ENCODE data around the gene VWF. TPM values are rescaled to one million over a fixed set of nuclear protein-coding genes. Genes with fewer than 3 reads are reported as not detected.

Gene VWF
- total RNA-seq, 6 donors from 2014 or later: 292 to 543 (median 360) TPM

DNA sequence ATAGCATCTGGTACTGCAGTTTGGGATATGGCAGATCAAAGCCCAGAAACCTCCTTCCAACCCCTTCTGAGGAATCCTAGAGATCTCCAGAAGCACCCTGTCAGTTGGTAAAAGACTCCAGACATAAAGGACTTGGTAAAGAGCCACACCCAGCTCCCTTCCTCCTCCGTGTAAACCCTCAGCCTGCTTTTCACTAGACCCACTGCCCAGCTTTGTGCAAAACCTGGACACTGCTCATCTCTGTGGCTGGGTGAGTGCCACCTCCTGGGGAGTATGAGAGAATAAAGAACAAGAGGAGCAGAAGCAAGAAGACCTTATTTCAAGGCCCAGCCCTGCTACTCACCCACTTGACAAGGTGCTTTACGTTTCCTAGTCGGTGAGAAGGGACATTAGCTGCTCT, 212.5 kb downstream of the VWF start:
- Histone ChIP-seq H3K4me3 (no peak overlapping the region), H3K9me3 (no peaks in the 10 kb centered on the region), H3K4me1 (no peaks in the 10 kb centered on the region), H3K27ac (no peak overlapping the region), H3K27me3 (no peaks in the 10 kb centered on the region), H3K36me3 (peaks cover 0 to 27% (median 2%) of the 10 kb centered on the region in 4 donors)
- TF ChIP-seq, protein P1, sequence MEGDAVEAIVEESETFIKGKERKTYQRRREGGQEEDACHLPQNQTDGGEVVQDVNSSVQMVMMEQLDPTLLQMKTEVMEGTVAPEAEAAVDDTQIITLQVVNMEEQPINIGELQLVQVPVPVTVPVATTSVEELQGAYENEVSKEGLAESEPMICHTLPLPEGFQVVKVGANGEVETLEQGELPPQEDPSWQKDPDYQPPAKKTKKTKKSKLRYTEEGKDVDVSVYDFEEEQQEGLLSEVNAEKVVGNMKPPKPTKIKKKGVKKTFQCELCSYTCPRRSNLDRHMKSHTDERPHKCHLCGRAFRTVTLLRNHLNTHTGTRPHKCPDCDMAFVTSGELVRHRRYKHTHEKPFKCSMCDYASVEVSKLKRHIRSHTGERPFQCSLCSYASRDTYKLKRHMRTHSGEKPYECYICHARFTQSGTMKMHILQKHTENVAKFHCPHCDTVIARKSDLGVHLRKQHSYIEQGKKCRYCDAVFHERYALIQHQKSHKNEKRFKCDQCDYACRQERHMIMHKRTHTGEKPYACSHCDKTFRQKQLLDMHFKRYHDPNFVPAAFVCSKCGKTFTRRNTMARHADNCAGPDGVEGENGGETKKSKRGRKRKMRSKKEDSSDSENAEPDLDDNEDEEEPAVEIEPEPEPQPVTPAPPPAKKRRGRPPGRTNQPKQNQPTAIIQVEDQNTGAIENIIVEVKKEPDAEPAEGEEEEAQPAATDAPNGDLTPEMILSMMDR (IDR thresholded peaks at IDR 0.05): no peak
- no peak for TF ChIP-seq POLR2AphosphoS5 (IDR thresholded peaks at IDR 0.05)
- no peak for TF ChIP-seq POLR2A (IDR thresholded peaks at IDR 0.05)
- TF ChIP-seq EP300 (IDR thresholded peaks at IDR 0.05): no peak
- WGBS, 2 donors: 55 to 63% methylated on average over 3 of the region's 3 CpGs
- ATAC-seq (ENCODE audit: low FRiP score in 2 of 2) (no peak), DNase-seq (no peak)

DNA sequence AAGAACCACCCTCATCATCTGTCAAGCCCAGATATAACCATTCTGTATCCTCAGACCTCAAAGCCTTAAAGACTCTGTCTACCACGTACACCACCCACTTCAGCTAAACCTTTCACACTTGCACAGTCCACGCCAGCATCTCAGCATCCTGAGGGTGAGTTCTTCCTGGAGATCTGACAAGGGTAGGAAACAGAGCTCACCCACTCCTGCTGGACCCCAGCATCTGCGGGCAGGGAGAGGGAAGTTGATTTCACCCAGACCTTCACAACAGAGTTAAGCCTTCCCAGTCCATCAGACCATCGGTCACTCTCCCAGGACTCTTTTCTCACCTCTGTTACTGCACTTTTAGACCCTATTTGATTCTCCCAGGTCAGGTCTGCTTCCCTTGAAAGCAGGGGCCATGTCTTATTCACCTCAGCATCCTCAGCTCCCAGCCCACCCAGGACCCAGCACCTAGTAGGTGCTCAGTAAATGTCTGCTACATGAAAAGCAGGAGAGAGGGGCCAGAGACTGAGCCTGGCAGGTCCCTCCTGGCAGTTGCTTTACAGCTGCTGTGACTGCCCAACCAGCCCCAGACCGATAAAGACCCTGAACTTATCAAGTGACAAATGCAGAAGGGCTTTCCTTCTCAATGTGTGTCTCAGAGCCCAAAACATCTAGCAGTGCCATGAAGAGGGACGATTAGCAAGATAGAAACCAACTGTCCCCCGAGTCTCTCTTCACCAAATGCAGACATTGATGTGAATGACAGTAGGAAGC, 213.5 kb downstream of the VWF start:
- TF ChIP-seq, protein P1 (IDR thresholded peaks at IDR 0.05): no peak
- TF ChIP-seq EP300 (IDR thresholded peaks at IDR 0.05) (no peak), POLR2A (IDR thresholded peaks at IDR 0.05) (no peak), POLR2AphosphoS5 (IDR thresholded peaks at IDR 0.05) (no peak)
- Histone ChIP-seq H3K27ac (no peak overlapping the region), H3K27me3 (no peaks in the 10 kb centered on the region), H3K36me3 (peaks cover 0 to 27% (median 2%) of the 10 kb centered on the region in 4 donors), H3K9me3 (no peaks in the 10 kb centered on the region), H3K4me3 (no peak overlapping the region), H3K4me1 (no peaks in the 10 kb centered on the region)
- no peak for ATAC-seq (ENCODE audit: low FRiP score in 2 of 2)
- 78 to 85% methylated on average over 7 of the region's 7 CpGs for WGBS, 2 donors
- no peak for DNase-seq

DNA sequence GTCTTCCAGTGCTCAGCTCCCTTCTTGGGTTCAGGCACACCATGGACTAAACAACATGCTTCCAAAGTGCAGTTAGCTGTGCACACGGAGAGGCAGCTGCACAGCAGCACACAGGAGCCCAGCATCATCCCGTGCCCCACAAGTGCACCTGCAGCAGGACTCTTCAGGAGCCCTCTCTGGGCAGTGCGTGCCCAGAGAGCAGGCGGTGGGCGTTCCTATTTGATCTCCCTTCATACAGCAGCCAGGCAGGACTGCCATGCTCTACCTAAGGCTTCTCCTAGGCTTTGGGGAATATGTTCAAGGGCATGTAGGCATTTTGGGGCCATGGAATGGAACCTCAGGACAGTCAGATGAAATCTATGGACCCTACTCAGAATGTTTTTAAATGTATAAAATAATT, 214.9 kb downstream of the VWF start:
- whole genome bisulfite sequencing, 2 donors: 69 to 100% methylated on average over 1 to 5 of the region's 5 CpGs
- ATAC-seq (ENCODE audit: low FRiP score in 2 of 2): no peak

DNA sequence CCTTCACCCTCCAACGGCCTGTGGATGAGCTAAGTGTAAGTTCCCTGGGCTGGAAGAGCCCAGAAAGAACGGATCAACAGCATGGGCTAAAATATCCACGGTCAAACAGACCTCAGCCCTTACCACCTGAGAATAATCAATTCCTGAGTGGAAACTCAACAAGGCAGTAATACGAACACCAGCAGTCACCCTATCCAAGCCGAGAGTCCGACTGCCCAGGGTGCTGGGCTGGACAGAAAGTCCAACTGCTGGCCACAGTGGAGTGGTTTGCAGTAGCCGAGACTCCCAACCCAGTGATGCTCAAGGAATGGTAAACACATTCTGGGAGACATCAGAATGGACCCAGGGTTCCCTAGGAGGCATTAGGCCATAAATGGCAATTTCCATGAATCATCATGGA, 216.2 kb downstream of the VWF start:
- no peaks in the 10 kb centered on the region for H3K27me3 ChIP-seq
- H3K4me1 ChIP-seq: no peaks in the 10 kb centered on the region
- no peak for TF ChIP-seq POLR2AphosphoS5 (IDR thresholded peaks at IDR 0.05)
- TF ChIP-seq, protein P1 (IDR thresholded peaks at IDR 0.05): no peak
- TF ChIP-seq POLR2A (IDR thresholded peaks at IDR 0.05): no peak
- TF ChIP-seq EP300 (IDR thresholded peaks at IDR 0.05): no peak
- H3K27ac ChIP-seq: no peak overlapping the region
- H3K36me3 ChIP-seq: peaks cover 0 to 12% (median 0%) of the 10 kb centered on the region in 4 donors
- no peaks in the 10 kb centered on the region for H3K9me3 ChIP-seq
- ATAC-seq (ENCODE audit: low FRiP score in 2 of 2) (no peak), DNase-seq (peak in 1 of 2 donors; percentile 6)
- WGBS, 2 donors: 80 to 98% methylated on average over 6 to 7 of the region's 7 CpGs
- H3K4me3 ChIP-seq: no peak overlapping the region

More for the DNA sequence above, 214.9 kb downstream of the VWF start:
- H3K9me3 ChIP-seq: no peaks in the 10 kb centered on the region
- no peaks in the 10 kb centered on the region for H3K27me3 ChIP-seq
- TF ChIP-seq EP300 (IDR thresholded peaks at IDR 0.05) (no peak), POLR2AphosphoS5 (IDR thresholded peaks at IDR 0.05) (no peak), POLR2A (IDR thresholded peaks at IDR 0.05) (no peak)
- TF ChIP-seq, protein P1 (IDR thresholded peaks at IDR 0.05): no peak
- no peak overlapping the region for H3K27ac ChIP-seq
- no peaks in the 10 kb centered on the region for H3K4me1 ChIP-seq
- DNase-seq: no peak
- no peak overlapping the region for H3K4me3 ChIP-seq
- peaks cover 0 to 15% (median 2%) of the 10 kb centered on the region in 4 donors for H3K36me3 ChIP-seq

DNA sequence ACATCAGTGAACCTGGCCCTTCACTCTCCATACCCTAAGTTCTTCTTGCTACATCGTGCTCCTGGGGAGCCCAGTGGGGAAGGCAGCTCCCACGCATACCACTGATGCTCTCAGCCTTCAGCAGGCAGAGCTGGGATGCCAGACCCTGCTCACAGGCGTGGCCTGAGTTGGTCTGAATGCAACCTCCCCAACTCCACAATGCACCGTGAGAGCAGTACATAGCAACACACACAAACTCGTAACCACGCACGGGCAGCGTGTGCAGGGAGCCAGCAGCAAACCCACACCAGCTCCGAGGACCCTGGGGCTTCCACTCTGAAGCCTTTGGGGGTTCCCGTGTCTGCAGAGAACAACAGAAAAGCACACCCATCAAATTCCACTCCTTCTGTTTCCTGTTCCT, 216.7 kb downstream of the VWF start:
- no peak overlapping the region for H3K4me3 ChIP-seq
- TF ChIP-seq POLR2A (IDR thresholded peaks at IDR 0.05): no peak
- no peaks in the 10 kb centered on the region for H3K27me3 ChIP-seq
- H3K4me1 ChIP-seq: no peaks in the 10 kb centered on the region
- ATAC-seq (ENCODE audit: low FRiP score in 2 of 2) (no peak), DNase-seq (peak in 1 of 2 donors; percentile 12)
- no peak overlapping the region for H3K27ac ChIP-seq
- H3K9me3 ChIP-seq: no peaks in the 10 kb centered on the region
- peaks cover 0 to 11% (median 0%) of the 10 kb centered on the region in 4 donors for H3K36me3 ChIP-seq
- 75% methylated on average over 4 to 10 of the region's 10 CpGs for WGBS, 2 donors

Data from upper lobe of left lung (tissue), 6 donors.